GM19193 (cell line): ENCODE measurements around the gene HMGB3.

Source experiments
- POLR2A ChIP-seq: IDR thresholded peaks from 4 replicates; pipeline ENCODE4 v1.6.1; 2011; ENCODE audit not compliant: insufficient read depth, insufficient read length; ENCODE audit errors: extremely low read depth

HMGB3 gene

DNA sequence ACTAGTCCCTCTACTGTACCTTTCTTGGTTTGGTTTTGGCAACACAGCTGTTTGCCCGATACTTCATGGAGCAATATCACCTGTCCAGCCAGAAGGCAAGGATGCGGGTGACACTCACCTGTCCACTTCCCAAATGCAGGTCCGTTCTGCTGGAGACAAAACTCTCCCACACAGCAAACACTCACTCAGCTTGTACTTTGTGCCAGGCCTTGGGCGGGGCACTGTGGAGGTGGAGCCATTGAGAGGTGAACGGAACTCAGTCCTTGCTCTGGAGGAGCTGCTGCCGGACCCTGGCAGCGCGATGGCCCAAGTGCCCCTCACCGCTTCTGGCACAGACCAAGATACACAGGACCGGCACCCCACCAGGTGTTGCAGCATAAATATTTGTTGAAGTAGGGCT, 15.3 kb upstream of the HMGB3 start:
- no peak for TF ChIP-seq POLR2A

DNA sequence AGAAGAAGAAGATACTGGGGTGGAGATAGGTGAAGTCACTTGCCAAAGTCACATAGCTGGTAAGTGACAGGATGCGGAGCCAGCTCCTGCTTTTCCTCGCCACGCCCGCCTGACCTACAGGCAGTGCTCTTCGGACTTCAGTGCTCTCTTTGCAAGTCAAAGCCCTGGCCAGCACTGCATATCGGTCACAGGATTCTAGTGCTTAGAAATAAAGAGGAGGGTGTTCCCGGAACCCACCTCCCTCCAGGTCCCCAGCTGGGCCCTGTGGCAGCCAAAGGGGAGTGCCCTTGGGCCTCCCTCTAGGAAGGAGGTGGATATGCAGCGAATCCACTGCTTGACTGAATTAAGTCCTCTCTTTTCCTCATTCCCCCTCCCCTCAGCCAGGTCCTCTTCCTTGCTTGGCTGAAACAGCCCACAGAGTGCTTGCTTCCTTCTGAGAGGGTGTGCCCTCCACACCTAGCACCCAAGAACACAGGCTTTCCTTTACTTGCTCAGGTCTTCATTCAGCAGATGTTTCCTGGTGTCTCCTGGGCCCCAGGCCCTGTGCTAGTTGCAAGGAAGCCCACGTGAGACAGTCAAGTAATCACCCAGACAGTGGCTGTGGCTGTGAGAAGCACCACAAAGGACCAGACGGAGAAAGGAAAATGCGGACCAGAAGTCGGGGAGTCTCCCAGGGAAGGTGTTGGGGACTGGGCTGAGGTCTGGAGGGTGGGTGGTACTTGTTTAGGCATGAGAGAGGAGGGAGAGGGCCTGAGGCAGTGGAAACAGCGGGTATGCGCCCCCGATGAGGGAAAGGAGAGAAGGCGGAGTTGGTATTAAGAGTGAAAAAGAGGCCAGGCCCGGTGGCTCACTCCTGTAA, 14.0 kb upstream of the HMGB3 start:
- no peak for TF ChIP-seq POLR2A

- no peak for TF ChIP-seq POLR2A
Observed at GRCh38 chrX:150972450-150972849, 10.7 kb upstream of the HMGB3 start.

- no peak for TF ChIP-seq POLR2A
Observed at GRCh38 chrX:150975655-150976390, 7.3 kb upstream of the HMGB3 start.

- TF ChIP-seq POLR2A, result no peak
Observed at GRCh38 chrX:150977411-150978162, 5.5 kb upstream of the HMGB3 start.

- no peak for TF ChIP-seq POLR2A
Observed at GRCh38 chrX:150980186-150980585, 2.9 kb upstream of the HMGB3 start.

DNA sequence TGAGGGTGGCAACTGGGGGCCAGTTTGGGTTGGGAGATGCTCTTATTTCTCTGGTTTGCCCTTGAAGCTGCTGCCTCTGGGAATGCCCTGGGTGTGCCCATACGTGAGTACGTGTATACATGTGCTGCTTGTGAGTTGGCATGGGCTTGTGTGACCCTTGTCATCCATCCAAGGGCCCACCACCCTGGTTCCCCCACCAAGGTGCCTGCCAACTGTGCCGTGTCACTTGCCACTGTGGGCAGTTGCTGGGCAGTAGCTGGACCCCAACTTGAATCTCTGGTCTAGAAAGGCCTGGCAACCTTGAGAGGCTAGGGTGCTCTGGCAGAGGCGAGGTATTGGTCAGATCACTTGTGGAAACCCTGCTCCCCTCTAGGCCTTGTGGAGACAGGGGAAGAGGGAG, 2.4 kb upstream of the HMGB3 start:
- no peak for TF ChIP-seq POLR2A

GRCh38 chrX:150982235-150982787, 824 bp upstream of the HMGB3 start:
- TF ChIP-seq POLR2A, result no peak

DNA sequence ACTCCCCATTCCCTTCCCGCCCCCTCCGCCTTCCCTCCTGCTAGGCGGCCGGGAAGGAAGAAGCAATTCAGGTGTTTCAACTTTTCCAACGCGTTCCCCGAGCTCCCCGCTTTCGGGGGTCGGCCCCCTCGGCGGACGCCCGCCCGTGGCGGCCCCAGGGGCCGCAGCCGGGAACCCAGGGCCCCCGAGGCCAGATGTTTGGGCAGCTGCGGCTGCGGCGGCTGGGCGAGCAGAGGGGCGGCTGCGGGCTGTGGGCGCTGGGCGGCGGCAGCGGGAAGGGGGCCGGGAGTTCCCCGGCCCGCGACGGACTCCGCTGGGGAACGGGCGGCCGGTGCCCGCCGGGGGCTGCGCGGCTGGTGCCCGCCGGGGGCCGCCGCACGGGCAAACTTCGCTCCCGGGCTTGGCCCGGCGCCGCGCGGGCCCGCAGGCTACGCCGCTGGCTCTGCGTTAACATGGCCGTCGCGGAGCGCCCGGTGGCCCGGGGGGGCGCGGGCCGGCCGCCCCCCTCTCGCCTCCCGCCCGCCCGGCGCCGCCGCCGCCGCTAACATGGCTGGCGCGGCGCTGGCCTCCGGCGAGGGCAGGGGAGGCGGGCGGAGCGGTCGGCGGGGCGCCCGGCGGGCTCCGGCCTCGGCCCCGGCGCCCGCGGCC, 510 bp downstream of the HMGB3 start:
- TF ChIP-seq POLR2A, result no peak

DNA sequence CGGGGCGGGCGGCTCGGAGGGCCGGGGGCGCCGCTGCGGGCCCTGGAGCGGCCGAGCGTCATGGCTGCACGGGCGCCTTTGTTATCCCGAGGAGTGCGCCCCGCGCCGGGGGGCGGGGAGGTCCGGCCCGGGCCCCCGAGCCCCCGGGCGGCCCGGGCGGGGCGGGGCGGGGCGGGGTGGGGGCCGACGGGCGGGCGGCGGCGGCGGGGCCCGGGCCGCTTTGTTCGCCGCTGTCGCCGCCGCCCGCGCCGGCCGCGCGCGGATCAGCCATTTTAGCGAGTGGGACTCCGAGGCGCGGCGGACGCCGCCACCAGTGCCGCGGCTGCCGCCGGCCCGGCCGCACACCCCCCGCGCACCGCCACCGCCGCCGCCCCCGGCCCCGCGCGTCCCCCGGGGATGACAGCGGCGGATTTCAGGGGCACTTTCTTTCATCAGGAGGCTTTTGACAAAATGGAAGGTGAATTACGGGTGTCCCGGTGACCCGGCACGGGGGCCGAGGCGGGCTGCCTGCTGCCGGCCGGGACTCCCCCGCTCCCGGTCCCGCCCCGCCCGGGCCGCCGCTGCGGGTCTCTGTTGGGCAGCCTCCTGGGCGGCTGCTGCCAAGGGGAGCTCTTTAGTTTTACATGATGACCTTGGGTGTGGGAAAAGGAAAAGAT, 1.2 kb downstream of the HMGB3 start:
- TF ChIP-seq POLR2A, result no peak

DNA sequence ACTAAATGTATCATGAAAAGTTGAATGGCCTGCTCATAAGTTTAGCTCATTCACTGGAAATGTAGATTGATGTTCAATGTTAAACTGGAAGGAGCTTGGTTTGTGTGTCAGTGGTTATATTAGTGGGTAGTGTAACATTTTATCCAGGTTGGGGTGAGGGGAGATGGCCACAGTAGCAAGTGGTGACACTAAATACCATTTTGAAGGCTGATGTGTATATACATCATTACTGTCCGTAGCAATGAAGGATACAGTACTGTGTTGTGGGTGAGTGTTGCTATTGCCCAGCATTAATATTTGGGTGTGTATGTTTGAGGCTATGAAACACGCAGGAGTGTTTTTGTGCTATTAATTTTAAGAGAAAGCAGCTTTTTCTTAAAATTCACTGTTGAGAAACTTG, 6.3 kb downstream of the HMGB3 start:
- TF ChIP-seq POLR2A, result no peak

DNA sequence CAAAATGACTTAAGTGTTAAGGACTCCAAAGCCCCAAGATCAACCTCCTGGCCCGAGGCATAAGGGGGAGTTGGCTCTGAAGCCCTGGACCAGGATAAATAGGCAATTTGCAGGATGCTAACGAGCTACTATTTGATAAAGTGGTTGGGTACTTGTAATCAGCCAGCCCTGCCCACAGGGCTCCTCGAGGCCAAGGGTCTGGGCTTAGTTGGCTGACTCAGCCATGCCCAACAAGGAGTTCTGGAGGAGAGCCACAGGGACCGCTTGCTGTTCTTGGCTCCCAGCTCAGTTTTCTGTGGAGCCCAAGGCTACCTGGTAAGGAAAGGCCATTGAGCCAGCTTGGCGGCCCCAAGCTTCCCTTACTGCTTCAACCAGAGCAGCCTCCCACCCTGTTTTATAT, 7.8 kb downstream of the HMGB3 start:
- TF ChIP-seq POLR2A, result no peak

GRCh38 chrX:151000861-151001331, 17.8 kb downstream of the HMGB3 start:
- no peak for TF ChIP-seq POLR2A

DNA sequence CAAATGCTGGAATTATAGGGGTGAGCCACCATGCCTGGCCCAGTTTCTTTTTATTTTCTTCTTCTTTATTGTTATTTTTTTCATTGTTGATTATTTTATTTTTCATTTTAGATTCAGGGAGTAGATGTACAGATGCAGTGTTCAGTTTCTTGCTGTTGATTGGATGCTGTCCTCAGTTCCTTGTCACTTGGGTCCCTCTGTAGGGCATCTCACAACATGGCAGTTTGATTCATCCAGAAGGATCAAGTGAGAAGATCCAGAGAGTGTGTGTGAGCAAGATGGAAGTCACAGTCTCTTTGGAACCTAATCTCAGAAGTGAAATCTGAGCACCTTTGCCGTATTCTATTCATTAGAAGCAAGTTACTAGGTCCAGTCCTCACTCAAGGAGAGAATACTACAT, 20.9 kb downstream of the HMGB3 start:
- TF ChIP-seq POLR2A, result no peak
